Glomerular endothelial cell (primary cell): ENCODE measurements around the gene ZBTB11. TPM values are rescaled to one million over a fixed set of nuclear protein-coding genes. Genes with fewer than 3 reads are reported as not detected.
"Not testable (repeated sequence)": the region's sequence is repeated elsewhere in the genome, so short reads cannot be mapped to it uniquely, and the experiment has no call there.

ENCODE experiments used
- DNase-seq: peaks from one replicate; pipeline ENCODE4 v3.0.0-alpha.2; 2011; ENCODE audit warnings: low read depth, low spot score; ENCODE audit errors: extremely low read depth
- total RNA-seq: library from RNA; depleted of rRNA; stranded (reverse); fragments of >200 nt; gene quantifications from 2 replicates; pipeline ENCODE4 v1.2.3, GENCODE V29; 2015

Gene ZBTB11
- total RNA-seq, 1 donor from 2014 or later: 15.9 TPM

- no peak for DNase-seq
These were observed 20.3 kb downstream of the ZBTB11 start for GRCh38 chr3:101656651-101657050.

GRCh38 chr3:101646726-101647125 lies 30.2 kb downstream of the ZBTB11 start:
- DNase-seq: no peak

DNA sequence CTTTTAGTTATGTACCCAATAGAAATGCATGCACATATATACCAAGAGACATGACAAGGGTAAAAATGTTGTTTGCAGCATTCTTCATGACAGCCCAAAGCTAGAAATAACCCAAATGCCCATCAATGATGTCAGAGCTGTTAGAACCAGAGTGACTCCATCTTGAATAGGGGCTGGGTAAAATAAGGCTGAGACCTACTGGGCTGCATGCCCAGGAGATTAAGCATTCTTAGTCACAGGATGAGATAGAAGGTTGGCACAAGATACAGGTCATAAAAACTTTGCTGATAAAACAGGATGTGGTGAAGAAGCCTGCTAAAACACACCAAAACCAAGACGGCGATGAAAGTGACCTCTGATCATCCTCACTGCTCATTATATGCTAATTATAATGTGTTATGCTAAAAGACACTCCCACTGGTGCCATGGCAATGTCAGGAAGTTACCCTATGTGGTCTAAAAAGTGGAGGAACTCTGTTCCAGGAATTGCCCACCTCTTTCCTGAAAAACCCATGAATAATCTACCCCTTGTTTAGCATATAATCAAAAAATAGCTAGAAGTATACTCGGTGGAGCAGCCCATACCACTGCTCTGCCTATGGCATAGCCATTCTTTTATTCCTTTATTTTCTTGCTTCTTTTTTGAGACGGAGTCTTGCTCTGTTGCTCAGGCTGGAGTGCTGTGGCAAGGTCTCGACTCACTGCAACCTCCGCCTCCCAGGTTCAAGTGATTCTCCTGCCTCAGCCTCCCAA lies 32.9 kb downstream of the ZBTB11 start:
- DNase-seq: peak; percentile 20

DNA sequence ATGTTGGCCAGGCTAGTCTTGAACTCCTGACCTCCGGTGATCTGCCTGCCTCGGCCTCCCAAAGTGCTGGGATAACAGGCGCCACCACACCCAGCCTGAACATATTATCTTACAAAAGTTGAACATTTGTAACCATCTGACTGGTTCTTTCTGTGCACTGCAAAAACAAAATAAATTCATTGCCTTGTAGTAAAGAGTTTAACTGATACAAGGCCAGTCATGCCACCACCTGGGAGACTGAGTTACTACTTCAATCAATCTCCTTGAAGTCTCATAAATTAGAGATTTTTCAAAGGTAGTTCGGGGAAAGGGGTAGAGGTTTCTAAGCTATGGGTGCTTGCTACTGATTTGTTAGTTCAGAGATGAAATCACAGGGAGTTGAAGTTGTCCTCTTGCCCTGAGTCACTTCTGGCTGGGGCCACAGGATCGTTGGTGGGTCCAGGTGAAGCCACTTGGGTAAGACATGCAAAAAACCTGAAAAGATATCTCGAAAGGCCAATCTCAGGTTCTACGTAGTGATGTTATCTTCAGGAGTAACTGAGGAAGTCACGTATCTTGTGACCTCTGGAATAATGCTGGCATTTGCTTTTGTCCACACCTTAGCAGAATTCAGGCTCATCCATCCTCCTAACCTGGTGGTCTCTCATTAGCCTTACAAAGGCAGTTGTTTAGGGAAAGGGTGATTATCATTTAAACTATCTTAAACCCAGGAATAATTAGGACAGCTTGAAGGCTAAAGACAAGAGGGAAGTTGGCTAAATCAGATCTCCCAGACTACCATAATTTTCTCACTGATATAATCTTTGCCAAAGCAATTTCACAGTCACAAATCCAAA lies 33.7 kb downstream of the ZBTB11 start:
- no peak for DNase-seq

DNA sequence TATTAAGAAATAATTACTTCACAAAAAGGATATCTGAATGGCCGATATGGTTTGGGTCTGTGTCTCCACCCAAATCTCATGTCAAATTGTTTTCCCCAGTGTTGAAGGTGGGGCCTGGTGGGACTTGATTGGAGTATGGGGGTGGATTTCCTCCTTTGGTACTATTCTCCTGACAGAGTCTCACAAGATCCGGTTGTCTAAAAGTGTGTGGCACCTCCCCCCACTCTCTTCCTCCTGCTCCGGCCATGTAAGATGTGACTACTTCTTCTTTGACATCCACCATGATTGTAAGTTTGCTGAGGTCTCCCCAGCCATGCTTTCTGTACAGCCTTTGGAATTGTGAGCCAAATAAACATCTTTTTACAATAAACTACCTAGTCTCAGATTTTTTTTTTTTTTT lies 34.5 kb downstream of the ZBTB11 start:
- no peak for DNase-seq

DNA sequence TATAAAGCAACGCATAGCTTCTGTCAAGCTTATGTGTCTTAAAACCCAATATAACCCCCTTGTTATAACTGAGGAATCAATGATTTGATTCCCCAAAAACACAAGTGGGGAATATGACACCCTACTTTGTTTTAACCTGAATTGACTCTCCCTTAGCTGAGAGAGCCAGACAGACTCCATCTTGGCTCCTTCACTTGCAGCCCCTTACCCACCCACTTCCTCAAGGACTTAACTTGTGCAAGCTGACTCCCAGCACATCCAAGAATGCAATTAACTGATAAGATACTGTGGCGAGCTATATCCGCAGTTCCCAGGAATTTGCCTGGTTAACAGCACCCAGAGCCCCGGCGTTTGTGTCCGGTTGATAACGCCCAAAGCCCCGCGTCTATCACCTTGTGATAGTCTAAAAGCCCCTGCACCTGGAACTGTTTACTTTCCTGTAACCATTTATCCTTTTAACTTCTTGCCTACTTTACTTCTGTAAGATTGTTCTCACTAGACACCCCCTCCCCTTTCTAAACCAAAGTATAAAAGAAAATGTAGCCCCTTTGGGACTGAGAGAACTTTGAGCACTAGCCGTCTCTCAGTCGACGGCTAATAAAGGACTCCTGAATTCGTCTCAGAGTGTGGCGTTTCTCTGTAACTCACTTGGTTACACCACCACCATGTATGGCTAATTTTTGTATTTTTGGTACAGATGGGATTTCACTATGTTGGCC lies 35.4 kb downstream of the ZBTB11 start:
- DNase-seq: not testable (repeated sequence)

GRCh38 chr3:101640256-101640655 lies 36.7 kb downstream of the ZBTB11 start:
- DNase-seq: no peak

DNA sequence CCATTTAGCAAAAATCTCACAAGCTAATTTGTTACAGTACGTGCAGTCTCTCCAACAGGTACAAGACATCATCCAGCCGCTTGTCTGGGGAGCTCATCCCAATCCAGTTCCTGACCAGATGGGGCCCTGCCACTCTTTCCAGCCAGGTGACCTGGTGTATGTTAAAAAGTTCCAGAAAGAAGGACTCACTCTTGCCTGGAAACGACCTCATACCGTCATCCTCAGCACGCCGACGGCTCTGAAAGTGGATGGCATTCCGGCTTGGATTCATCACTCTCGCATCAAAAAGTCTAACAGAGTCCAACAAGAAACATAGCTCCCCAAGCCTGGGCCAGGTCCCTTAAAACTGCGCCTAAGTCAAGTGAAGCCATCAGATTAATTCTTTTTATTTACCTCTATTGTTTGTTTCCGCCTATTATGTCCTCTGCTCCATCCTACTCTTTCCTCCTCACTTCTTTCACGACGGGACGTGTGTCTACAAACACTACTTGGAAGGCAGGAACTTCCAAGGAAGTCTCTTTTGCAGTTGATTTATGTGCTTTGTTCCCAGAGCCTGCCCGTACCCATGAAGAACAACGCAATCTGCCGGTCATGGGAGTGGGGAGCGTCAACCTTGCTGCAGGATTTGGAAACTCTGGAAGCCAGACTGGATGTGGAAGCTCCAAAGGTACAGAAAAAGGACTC lies 37.5 kb downstream of the ZBTB11 start:
- DNase-seq: no peak

DNA sequence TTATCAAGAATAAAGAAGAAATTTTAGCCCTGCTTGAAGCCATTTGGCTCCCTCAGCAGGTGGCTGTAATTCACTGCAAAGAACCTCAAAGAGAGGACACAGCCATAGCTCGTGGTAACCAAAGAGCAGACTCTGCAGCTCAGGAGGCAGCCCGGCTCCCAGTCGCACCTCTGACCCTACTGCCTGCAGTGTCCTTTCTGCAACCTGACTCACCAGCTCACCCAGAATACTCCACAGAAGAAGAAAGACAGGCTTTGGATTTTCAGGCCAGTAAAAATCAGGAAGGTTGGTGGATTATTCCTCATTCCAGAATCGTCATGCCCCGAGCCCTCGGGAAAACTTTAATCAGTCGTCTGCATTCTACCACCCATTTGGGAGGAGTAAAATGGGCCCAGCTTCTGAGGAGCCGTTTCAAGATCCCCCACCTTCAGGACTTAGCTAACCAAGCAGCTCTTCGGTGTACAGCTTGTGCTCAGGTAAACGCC lies 38.6 kb downstream of the ZBTB11 start:
- no peak for DNase-seq

DNA sequence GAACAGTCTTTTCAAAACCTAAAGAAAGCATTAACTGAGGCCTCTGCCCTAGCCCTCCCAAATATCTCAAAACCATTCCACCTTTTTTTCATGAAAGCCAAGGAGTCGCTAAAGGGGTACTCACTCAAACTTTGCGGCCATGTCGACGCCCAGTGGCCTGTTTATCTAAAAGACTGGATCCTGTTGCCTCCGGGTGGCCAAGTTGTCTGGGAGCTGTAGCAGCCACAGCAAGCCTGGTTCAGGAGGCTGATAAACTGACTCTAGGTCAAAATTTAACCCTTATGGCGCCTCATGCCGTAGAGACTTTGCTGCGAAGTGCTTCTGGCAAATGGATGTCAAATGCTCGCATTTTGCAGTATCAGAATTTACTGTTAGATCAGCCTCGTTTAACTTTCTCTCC lies 39.5 kb downstream of the ZBTB11 start:
- DNase-seq: no peak

- DNase-seq: peak; percentile 5
These were observed 40.8 kb downstream of the ZBTB11 start for GRCh38 chr3:101635954-101636798.

GRCh38 chr3:101635345-101635744 lies 41.6 kb downstream of the ZBTB11 start:
- no peak for DNase-seq

- DNase-seq: no peak
These were observed 42.2 kb downstream of the ZBTB11 start for GRCh38 chr3:101634591-101635196.

GRCh38 chr3:101633186-101633585 lies 43.7 kb downstream of the ZBTB11 start:
- no peak for DNase-seq

DNA sequence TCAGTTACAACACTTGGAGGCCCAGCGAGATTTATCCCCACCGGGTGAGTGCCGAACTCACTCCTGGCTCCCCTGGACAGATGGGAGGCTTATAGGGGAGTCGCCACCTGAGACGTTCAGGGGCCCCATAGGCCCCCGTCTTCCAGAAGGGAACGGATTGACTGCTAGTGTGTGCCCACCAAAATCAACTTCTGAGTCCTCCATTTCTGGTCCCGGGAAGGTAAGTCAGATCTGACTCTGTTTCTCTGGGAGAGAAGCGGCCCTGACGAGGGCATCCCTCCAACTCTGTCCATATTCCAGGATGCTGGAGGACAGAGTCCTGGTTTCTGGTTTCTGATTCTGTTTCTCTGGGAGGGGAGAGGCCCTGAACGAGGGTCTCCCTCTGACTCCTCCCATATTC lies 44.3 kb downstream of the ZBTB11 start:
- DNase-seq: no peak

DNA sequence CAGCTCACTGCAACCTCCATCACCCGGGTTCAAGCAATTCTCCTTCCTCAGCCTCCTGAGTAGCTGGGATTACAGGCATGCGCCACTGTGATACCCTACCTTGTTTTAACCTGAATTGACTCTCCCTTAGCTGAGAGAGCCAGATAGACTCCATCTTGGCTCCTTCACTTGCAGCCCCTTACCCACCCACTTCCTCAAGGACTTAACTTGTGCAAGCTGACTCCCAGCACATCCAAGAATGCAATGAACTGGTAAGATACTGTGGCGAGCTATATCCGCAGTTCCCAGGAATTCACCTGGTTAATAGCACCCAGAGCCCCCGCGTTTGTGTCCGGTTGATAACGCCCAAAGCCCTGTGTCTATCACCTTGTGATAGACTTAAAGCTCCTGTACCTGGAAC lies 45.0 kb downstream of the ZBTB11 start:
- not testable (repeated sequence) for DNase-seq

- no peak for DNase-seq
These were observed 45.7 kb downstream of the ZBTB11 start for GRCh38 chr3:101631098-101631796.

- DNase-seq: no peak
These were observed 47.7 kb downstream of the ZBTB11 start for GRCh38 chr3:101629219-101629618.

DNA sequence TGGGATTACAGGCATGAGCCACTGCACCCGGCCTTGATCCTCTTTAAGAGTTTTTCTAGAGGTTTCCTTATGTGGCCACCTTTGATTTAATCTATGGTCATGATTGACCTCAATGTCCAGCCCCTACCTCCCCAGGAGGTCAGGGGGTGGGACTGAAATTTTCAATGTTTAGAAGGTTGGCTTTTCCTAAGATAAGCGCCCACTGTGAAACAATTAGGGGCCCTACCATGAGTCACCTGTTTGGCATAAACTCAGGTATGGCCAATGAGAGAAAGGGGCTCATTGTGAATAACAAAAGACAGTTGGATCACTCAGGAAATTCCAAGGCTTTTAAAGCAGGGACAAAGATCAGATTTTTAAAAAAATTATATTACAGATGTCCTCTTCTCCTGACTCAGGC lies 51.1 kb downstream of the ZBTB11 start:
- DNase-seq: no peak
